GM18907 (cell line): ENCODE results near the gene PDE2A.
"Not testable (repeated sequence)": the region's sequence is repeated elsewhere in the genome, so short reads cannot be mapped to it uniquely, and the experiment has no call there.

ENCODE experiments used
- ATAC-seq: cut with Tn5 transposase; IDR thresholded peaks from one replicate; pipeline ENCODE4 v1.9.1; 2021; ENCODE audit warnings: mild to moderate bottlenecking, moderate library complexity; ENCODE audit not compliant: unreplicated experiment

PDE2A gene

DNA sequence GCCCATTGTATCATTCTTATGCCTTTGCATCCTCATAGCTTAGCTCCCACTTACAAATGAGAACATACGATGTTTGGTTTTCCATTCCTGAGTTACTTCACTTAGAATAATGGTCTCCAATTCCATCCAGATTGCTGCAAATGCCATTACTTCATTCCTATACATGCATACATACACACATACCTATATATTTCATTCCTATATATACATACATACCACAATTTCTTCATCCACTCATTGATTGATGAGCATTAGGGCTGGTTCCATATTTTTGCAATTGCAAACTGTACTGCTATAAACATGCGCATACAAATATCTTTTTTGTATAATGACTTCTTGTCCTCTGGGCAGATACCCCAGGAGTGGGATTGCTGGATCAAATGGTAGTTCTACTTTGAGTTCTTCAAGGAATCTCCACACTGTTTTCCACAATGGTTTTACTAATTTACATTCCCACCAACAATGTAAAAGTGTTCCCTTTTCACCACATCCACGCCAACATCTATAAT is 119.2 kb downstream of the PDE2A start:
- not testable (repeated sequence) for ATAC-seq

DNA sequence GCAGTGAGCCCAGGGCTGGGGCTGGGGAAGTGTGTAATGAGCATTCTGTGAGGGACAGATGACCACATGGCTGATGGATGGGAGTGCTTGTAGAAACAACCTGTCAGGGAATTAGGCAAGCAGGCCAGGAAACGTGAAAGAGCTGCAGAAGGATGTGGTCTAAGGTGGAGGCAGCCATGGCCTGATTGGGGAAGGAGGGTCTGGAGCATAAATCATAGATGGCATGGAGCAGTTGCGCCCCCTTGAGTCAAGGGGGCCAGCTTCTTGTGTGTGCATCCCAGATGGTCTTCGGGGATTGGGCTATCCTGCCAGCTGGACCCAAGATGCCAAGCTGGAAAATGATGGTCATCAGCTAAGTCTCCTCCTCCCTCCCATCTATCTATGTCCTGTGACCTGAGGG is 120.5 kb downstream of the PDE2A start:
- ATAC-seq = no peak

DNA sequence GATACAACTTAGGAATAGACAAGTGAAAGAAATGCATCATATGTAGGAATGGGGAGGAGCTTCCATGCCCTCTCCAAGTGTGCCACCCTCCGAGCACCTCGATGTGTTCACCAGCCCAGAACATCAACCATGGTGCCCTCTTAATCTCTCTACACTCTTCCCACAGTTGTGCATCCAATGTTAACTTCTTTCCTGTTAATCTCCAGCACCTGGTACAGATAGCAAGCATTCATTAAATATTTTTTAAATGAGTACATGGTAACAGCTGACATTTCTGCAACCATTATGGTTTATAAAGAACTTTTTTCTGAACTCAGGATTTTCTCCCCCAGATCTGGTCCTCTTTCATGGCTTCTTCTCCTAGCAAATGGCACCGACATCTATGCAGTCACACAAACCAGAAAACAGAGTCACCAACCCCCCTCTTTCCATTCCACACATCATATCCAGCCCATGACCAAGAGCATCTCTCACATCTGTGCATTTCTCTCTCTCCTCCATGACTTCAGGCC is 121.8 kb downstream of the PDE2A start:
- no peak for ATAC-seq

DNA sequence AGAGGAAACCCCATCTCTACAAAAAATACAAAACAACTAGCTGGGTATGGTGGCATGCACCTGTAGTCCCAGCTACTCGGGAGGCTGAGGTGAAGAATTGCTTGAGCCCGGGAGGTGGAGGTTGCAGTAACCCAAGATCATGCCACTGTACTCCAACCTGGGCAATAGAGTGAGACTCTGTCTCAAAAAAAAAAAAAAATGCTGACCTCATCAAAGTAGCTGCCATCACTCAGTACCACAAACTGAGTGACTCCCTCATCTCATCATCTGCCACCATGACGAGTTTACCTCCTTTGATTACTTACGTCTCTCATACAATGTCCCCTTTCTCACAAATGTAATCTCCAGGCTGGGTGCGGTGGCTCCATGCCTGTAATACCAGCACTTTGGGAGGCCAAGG is 122.7 kb downstream of the PDE2A start:
- no peak for ATAC-seq

DNA sequence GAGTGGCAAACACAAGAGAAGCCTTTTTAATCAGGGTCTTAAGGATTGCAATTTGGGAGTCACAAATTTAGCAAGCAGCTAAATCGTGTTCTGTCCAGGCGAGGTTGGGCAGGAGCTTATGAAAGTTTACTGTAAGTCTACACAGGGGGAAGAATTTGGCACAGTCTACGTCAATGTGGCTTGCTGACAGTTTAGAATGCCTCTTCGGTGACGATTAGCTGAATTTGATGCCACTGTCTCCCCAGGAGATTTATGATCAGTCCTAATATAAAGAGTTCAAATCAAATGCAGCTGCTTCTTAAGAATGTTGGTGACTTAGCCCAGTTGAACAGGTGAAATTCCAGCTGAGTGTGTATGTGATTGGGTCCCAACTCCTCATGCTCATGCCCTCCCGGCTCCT is 125.8 kb downstream of the PDE2A start:
- ATAC-seq = no peak

DNA sequence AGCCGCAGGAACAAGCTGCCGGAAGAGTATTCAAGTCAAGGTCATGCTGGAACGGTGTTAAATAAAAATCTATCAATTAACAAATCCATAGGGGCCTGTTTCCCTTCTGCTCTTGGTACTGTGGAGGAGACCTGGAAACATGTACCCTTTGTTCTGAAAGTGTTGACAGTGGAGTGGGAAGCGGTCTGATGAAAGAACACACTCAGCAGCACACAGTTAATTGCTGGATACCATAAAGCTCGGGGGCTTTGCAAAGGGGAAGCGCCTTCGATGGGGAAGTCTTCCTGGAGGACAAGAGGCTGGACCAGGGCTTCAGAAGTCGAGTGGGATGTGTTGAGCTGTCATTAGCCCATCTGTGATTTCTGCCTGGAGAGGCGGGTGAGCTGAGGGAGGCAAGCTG is 127.4 kb downstream of the PDE2A start:
- ATAC-seq = no peak

DNA sequence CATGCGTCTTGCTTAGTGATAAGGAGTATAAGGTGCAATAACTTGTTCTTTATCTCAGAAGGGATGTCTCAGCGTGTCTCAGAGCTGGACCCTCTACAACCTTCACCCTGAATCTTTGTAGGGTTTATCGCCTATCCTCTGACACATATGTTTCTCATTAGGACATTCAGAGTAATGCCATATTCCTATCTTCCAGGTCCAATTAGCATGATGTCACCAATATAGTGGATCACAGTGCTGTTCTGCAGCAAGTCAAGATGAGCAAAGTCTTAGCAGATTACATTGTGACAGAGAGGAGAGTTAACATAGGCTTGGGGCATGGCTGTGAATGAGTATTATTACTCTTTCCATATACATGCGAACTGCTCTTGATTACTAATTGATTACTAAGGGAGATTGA is 129.6 kb downstream of the PDE2A start:
- no peak for ATAC-seq

DNA sequence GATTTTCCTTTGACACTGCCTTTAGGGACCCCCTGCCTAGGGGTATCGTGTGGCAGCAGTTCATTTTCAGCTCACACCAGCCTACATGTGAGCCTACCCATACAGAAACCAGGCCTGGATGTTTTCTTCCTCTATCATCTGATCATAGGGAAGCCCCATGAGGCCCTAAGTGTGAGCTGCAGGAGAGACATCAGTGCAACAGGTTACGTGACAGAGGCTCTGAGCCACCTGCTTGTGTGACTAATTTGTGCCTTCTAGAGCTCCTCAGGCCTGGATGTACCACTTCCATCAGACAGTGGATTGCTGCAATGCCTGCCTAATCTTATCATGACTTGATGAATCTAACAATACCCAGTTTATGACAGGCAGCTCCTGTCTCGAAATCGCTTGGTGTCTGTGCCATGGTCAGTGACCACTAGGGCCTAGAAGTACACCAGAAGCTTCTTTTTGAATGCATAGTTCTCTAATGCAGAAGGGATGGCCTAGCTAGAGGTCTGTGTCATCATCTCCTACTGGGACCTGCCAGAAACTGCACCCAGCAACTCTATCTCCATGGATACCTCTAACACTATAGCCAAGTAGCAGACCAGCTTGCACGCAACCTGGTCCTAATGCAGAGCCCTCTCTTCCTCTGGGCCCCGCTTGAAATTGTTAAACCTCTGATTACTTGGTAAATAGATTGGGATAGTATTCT is 130.2 kb downstream of the PDE2A start:
- ATAC-seq = no peak

DNA sequence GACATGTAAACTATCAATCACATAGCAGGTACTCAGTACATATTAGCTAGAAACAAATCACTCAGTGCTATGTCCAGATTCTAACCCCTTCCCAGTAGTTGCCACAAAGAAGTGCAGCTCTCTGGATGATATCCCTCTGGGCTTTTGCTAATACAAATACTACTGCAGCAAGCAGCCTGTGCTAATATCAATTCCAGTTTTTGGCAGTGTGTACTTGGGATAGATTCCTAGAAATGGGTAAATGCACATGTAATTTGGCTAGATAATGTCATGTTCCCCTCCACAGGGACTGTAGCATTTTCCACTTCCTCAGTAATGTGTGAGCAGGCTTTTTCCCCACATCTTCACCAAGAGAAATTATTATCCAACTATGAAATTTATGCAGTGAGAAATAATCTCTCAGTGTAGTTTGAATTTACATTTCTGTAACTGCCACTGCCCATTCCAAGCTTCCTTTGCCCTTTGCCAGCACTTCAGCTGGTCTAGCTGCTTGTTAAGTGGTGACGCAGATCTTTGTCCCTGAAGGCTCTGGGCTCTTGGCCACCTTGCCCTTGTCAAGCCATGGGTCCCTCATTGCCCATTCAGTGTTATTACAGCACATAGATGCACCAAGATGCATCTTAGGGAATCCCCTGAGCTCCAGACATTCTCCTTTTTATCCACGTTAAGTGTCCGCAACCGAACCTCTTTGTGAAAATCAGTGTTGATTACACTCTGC is 132.8 kb downstream of the PDE2A start:
- no peak for ATAC-seq

DNA sequence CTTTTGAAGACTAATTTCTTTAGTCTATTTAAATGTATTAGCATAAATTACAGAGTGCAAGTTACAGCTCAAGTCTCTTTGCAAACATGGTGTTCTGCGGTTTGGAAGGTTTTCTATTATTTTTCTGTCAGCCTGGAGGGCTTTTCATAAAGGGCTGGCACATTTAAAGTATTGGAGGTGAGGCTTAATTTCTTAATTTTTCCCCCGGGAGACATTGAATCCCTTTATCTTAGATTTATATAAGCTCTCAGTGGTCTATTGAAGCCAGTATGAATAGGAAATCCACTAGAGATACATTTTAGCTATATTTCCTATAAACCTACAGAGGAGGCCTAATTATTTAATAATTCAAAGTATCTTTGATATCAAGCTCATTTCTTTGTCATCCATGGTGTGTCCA is 137.2 kb downstream of the PDE2A start:
- no peak for ATAC-seq

DNA sequence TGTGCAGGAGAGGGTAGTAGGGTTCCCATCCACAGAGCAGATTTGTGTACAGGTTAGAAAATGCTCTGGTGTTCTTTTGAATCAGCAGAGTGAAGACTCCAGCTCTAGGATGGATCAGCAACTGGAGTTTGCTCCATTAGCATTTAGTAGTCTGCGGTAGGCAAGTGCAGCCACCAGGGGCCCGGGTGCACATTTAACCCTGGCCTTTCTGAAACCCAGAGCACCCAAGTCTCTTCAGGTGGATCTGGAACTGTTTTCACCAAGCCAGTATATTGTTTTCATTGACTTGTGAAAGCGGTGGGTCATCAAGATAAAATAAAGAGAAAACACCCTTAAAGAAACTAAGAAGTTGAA is 139.1 kb downstream of the PDE2A start:
- no peak for ATAC-seq

DNA sequence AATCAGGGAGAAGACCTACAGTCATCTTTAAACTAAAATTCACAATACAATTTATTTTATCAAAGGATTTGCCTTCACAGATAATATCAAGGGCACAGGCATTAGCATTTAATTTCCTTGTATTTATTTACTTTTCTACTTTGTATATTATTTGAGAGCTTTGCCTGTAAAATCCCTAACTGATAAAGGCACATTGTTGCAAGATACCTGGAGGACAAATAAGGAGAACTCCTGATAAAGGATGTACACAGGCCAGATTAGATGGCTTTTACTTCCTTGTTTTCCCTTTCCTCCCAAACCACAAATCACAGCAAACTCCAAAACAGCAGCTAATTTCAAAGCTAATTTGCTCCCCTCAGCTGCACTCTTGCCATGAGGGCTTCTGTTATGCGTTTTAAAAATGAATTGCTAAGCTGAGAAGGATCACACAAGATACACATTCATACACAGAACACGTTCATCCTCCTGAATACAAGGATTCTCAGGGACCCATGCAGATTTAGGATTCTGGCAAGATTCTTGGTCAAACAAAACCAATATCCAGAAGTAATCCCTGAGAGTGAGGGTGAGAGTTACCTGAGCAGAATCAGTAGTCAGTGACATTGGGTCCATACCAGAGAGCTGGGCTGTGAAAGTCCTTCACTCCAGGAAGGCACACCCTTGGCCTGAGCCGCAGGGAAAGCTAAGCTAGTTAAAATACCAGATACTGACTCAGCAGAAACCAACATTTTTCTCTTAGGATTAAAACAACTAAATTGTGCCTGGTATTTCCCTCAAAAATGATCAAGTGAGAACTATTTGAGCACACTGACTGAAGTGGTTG is 139.6 kb downstream of the PDE2A start:
- no peak for ATAC-seq

DNA sequence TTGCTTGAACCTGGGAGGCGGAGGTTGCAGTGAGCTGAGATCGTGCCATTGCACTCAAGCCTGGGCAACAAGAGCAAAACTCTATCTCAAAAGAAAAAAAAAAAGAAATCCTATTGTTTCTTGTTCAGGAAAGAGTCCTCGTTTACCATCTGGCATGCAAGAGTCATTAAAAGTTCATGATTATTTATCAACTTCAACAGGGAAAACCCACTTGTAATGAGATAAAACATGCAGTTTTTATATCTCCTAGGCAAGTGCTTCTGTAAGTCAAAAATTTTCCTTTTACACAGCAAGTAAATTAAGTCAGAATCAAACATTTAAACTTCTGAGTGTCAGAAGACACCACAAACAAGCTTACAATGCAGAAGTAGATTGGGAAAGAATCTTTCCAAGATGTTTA is 145.2 kb downstream of the PDE2A start:
- ATAC-seq = no peak

DNA sequence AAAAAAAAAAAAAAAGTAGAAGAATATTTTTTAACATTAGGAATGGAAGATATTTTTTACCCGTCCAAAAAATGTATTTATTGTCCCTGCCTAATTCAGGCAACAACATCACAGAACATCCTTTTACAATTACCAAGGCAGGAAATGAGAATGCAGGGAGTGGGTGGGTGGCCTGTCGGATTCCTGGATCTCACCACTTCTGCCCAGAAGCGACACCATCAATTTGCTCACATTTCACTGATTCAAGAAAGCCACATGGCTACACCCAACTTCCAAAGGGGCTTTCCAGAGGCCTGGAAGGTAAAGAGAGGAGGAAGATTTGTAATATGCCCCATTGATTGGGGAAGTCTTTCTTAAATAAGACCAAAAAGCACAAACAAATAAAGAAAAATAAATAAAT is 146.1 kb downstream of the PDE2A start:
- no peak for ATAC-seq
